ENCODE results near the gene TRPV2. TPM values are rescaled to one million over a fixed set of nuclear protein-coding genes. Genes with fewer than 3 reads are reported as not detected.

TRPV2 gene
- total and polyA plus RNA-seq, 7 donors, result 3.7 to 14.0 (median 9.3) TPM

DNA sequence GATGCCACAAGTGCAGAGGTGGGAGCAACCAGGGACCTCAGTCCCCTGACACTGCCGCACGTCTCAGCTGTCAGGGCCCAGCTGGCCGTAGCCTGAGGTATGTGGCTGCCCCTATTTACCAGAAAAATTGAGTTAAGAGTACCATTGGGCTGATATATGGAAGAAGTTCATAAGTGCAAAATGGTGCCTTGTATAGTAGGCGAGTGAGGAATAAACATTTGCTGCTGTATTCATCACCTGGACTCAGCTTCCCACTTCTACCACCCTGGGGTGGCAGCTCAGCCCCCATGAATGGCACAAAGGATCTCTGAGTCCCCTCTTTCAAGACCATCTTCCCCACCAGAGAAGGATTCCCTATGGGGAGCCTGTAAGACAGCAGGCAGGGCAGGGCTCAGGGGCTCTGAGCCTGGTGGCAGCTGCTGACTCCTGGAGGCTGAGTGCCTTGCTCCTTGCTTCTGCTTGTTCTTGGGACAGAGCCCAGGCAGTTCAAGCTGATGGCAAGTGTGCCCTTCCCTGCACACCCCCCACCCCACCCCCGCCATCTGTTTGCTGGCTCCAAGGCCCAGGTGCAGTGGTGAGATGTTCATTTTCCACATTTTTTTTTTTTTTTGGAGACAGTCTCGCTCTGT lies 29.0 kb downstream of the TRPV2 start:
- intact Hi-C loops (cut with DNase I), result no loop called here
- peaks cover 7 to 65% (median 19%) of the 10 kb centered on the region in 4 donors for H3K36me3 ChIP-seq
- no peak overlapping the region for H3K4me3 ChIP-seq
- H3K27ac ChIP-seq, result no peak overlapping the region
- peaks cover 0 to 54% (median 38%) of the 10 kb centered on the region in 4 donors for H3K4me1 ChIP-seq
- DNase-seq, result no peak
- no peaks in the 10 kb centered on the region for H3K27me3 ChIP-seq
- TF ChIP-seq EP300 (IDR thresholded peaks at IDR 0.05) (no peak), POLR2A (IDR thresholded peaks at IDR 0.05) (no peak), POLR2AphosphoS5 (IDR thresholded peaks at IDR 0.05) (no peak)
- TF ChIP-seq, protein P1, sequence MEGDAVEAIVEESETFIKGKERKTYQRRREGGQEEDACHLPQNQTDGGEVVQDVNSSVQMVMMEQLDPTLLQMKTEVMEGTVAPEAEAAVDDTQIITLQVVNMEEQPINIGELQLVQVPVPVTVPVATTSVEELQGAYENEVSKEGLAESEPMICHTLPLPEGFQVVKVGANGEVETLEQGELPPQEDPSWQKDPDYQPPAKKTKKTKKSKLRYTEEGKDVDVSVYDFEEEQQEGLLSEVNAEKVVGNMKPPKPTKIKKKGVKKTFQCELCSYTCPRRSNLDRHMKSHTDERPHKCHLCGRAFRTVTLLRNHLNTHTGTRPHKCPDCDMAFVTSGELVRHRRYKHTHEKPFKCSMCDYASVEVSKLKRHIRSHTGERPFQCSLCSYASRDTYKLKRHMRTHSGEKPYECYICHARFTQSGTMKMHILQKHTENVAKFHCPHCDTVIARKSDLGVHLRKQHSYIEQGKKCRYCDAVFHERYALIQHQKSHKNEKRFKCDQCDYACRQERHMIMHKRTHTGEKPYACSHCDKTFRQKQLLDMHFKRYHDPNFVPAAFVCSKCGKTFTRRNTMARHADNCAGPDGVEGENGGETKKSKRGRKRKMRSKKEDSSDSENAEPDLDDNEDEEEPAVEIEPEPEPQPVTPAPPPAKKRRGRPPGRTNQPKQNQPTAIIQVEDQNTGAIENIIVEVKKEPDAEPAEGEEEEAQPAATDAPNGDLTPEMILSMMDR (IDR thresholded peaks at IDR 0.05), result no peak
- H3K9me3 ChIP-seq, result no peaks in the 10 kb centered on the region
- 84 to 88% methylated on average over 6 of the region's 6 CpGs for WGBS, 2 donors

DNA sequence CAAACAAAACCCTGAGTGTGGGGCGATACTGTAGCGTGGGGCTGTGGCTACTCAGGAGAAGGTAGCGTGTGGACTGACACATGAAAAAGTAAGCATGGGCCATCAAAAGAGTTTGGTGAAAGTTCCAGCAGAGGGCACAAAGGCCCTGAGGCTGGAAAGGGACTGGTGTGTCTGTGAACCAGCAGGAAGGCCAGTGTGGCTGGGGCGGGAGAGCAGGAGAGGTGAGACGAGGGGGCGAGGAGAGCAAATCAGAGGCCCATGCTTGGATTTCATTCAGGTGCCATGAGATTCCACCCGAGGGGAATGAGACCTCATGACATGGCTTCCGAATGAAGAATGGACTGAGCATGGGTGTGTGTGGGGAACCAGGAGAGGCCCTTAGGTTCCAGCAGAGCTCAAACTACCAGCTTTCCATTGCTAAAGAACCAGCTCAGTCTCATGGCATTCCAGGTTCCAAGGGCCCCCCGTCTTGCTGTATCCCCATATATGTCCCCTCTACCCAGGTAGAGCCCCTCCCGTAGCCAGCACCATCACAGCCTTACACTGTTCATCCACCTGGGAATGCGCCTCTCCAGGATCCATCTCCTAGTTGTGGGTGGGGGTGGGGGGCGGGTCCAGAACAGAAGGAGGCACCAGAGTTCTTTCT lies 31.1 kb downstream of the TRPV2 start:
- 84 to 89% methylated on average over 12 of the region's 12 CpGs for WGBS, 2 donors

DNA sequence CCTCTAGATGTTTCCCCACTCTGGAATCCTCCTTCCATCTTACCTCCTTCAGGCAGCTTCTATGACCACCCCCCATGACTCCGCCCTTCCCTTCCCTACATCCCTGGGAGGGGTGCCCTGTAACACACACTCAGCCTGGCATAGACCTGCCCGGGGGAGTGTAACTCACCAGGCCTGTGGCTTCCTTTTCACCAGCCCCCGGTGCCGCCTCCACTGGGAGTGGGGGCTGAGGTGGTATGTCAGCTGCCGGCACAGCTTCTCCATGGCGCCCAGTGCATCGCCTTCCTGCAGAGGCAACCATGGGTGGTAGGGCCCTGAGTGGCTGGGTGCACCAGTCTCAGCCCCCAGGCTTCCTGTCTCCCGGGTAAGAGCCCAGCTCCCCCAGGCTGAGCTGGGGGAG lies 32.3 kb downstream of the TRPV2 start:
- Histone ChIP-seq H3K9me3 (no peaks in the 10 kb centered on the region), H3K27me3 (no peaks in the 10 kb centered on the region), H3K4me3 (no peak overlapping the region), H3K4me1 (peaks cover 0 to 21% (median 8%) of the 10 kb centered on the region in 4 donors), H3K27ac (no peak overlapping the region), H3K36me3 (peaks cover 0 to 46% (median 7%) of the 10 kb centered on the region in 4 donors)
- no peak for DNase-seq
- TF ChIP-seq POLR2AphosphoS5 (IDR thresholded peaks at IDR 0.05), result no peak
- TF ChIP-seq, protein P1 (IDR thresholded peaks at IDR 0.05), result no peak
- no peak for TF ChIP-seq EP300 (IDR thresholded peaks at IDR 0.05)
- no peak for TF ChIP-seq POLR2A (IDR thresholded peaks at IDR 0.05)
- WGBS, 2 donors, result 76 to 87% methylated on average over 8 of the region's 8 CpGs
- intact Hi-C loops (cut with DNase I), result no loop called here

More for the DNA sequence above, 31.1 kb downstream of the TRPV2 start:
- Histone ChIP-seq H3K9me3 (no peaks in the 10 kb centered on the region), H3K27ac (no peak overlapping the region), H3K36me3 (peaks cover 4 to 58% (median 17%) of the 10 kb centered on the region in 4 donors), H3K4me1 (peaks cover 0 to 33% (median 18%) of the 10 kb centered on the region in 4 donors), H3K27me3 (no peaks in the 10 kb centered on the region), H3K4me3 (no peak overlapping the region)
- intact Hi-C loops (cut with DNase I), result no loop called here
- no peak for TF ChIP-seq POLR2AphosphoS5 (IDR thresholded peaks at IDR 0.05)
- TF ChIP-seq EP300 (IDR thresholded peaks at IDR 0.05), result no peak
- TF ChIP-seq, protein P1 (IDR thresholded peaks at IDR 0.05), result no peak
- TF ChIP-seq POLR2A (IDR thresholded peaks at IDR 0.05), result no peak
- DNase-seq, result no peak

DNA sequence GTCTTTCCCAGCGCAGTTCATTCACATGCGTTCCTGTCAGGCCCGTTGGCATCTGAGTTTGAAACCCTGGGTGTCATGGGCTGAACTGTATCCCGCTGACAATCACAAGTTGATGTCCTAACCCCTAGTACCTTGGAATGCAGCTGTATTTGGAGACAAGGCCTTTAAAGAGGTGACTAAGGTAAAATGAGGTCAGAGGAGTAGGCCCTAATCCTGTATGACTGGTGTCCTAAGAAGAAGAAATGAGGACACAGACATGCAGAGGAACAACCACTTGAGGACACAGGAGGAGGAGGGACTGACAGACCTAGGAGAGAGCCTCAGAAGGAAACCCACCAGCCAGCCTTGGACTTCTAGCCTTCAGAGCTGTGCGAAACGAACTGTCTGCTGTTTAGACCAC lies 33.1 kb downstream of the TRPV2 start:
- intact Hi-C loops (cut with DNase I), result no loop called here
- no peak for TF ChIP-seq POLR2A (IDR thresholded peaks at IDR 0.05)
- TF ChIP-seq POLR2AphosphoS5 (IDR thresholded peaks at IDR 0.05), result no peak
- TF ChIP-seq, protein P1 (IDR thresholded peaks at IDR 0.05), result no peak
- no peak for TF ChIP-seq EP300 (IDR thresholded peaks at IDR 0.05)
- H3K36me3 ChIP-seq, result peaks cover 0 to 37% (median 4%) of the 10 kb centered on the region in 4 donors
- H3K27me3 ChIP-seq, result no peaks in the 10 kb centered on the region
- no peaks in the 10 kb centered on the region for H3K9me3 ChIP-seq
- H3K4me3 ChIP-seq, result no peak overlapping the region
- WGBS, 2 donors, result 85 to 88% methylated on average over 6 of the region's 6 CpGs
- DNase-seq, result no peak
- peaks cover 0 to 16% (median 9%) of the 10 kb centered on the region in 4 donors for H3K4me1 ChIP-seq
- no peak overlapping the region for H3K27ac ChIP-seq
